GM21390 (cell line): ENCODE measurements around the gene HEPACAM.

ENCODE experiments used
- ATAC-seq: cut with Tn5 transposase; IDR thresholded peaks from one replicate; pipeline ENCODE4 v1.9.1; 2021; ENCODE audit not compliant: unreplicated experiment

The HEPACAM gene

DNA sequence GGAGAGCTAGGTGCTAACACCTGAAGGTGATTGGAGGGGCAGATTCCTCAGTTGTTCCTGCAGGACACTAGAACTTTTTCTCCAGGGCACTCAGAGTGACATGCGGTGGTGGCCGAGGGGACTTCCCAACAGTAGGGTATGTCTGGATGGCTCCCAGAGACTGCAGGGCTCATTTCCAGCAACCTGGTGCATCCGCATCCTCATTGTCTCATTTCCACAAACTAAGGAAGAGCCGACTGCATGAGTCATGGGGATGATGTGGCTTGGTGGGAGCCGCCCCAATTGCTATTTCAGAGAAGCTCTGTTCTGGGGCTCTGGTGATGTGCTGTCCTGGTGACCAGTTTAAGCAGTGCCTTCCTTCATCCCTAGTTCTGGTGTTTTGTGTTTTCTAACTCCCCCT lies 35.4 kb downstream of the HEPACAM start:
- no peak for ATAC-seq

GRCh38 chr11:124899383-124900145 lies 36.3 kb downstream of the HEPACAM start:
- no peak for ATAC-seq

DNA sequence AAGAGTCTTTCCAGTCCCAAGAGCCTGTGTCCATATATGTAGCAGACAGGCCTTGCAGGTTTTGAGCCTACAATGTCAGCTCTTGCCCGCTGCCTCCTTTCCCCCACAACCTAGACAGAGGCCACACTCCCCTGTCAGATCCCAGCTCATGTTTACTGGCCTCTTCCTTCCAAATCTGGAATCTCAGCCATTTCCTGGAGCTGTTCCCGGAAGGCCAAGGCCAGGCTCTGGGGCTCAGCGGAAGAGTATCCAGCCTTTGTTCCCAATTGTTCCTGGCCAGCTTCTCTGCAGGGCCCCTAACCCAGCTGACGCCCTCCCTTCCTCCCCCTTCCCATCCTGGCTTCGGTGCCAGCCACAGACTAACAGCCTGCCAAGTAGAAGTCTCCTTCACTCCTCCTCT lies 37.1 kb downstream of the HEPACAM start:
- ATAC-seq, result no peak

GRCh38 chr11:124898263-124898680 lies 37.6 kb downstream of the HEPACAM start:
- no peak for ATAC-seq

- no peak for ATAC-seq
These were observed 38.1 kb downstream of the HEPACAM start, which contains the start of gene ROBO4 for GRCh38 chr11:124897674-124898262. ROBO4 (minus strand) TSS chr11:124897865; CDS start chr11:124897795, 70 bp downstream.

DNA sequence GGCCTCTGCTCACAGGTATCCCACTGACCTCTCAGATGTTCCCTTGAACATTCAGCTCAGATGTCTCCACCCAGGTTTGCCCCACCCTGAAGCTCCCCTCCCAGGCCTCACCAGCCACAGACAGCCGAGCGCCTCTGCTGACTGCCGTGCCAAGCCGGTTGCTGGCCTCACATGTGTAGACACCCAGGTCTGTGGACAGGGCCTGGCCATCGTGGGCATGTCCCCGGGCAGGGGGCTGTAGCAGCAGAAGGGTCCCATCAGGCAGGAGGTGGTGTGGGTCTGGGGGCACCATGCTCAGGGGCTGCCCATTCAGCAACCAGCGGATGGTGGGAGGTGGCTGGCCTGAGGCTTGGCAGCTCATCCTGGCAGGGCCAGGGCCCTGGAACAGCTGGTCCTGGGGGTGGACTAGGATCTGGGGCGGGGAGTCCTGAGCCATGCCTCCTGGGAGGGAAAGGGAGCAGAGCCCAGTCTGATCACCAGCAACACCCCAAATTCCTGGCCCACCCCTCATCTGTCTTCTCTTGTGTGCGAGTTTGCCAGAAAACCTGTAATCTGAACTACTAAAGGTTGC lies 38.9 kb downstream of the HEPACAM start:
- ATAC-seq, result no peak

GRCh38 chr11:124896071-124896750 lies 39.6 kb downstream of the HEPACAM start:
- no peak for ATAC-seq

DNA sequence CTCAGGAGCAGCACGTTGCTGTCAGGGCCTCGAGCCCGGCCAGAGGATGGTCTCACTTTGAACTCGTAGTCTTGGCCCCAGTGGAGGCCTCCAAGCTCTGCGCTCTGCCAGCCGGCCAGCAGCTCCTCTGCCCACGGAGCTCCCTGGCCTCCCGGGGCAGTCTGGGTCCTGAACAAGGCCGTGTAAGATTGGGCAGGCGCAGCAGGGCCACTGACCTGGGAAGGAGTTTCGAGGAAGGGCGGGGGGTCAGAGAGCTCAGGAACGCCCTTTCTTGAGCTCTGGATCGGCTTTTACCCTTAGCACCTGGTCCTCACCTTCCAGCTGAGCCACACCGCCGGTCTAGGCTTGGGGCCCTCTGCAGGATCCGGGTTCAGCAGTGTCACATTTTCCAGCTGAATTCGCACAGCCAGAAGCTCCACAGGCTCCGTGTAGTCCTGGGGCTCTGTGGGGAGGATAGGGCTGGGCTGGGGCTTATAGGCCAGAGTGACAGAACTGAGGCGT lies 40.3 kb downstream of the HEPACAM start:
- ATAC-seq, result no peak

DNA sequence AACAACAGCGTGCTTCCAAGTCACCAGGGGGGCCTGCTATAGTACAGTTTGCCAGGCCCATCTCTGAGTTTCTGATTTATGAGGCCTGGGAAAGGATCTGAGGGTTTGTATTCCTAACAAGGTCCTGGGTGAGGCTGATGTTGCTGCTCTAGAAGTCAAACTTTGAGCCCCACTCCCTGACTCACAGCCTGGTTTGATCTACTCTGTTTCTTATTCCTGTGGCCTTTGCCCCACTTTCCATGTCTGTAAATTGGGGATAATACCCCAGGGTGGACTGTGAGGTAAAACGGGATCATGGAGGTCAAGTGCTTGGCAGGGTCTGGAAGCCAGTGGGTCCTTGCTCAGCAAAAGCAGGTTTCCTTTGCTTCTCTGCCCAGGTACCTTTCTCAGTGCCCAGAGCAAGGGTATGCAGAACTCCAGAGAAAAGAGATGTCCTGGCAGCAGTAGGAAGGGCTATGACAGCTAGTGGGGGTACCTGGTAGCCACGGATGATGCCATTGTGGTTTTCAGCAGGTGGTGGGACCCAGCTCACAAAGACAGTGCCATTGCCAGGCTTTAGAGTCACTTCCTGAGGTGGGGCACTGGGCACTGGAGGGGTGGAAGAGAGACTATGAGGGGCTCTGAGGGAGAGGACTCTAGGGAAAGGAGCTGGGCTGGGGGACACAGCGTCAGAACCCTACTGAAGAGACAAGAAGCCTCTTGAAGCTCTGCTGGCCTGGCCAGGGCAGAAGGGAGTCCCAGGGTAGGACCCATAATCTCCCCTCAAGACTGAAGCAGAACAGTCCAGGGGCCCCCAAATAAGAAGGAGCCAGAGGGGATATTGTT lies 41.0 kb downstream of the HEPACAM start:
- no peak for ATAC-seq

GRCh38 chr11:124893781-124894401 lies 42.0 kb downstream of the HEPACAM start:
- no peak for ATAC-seq

DNA sequence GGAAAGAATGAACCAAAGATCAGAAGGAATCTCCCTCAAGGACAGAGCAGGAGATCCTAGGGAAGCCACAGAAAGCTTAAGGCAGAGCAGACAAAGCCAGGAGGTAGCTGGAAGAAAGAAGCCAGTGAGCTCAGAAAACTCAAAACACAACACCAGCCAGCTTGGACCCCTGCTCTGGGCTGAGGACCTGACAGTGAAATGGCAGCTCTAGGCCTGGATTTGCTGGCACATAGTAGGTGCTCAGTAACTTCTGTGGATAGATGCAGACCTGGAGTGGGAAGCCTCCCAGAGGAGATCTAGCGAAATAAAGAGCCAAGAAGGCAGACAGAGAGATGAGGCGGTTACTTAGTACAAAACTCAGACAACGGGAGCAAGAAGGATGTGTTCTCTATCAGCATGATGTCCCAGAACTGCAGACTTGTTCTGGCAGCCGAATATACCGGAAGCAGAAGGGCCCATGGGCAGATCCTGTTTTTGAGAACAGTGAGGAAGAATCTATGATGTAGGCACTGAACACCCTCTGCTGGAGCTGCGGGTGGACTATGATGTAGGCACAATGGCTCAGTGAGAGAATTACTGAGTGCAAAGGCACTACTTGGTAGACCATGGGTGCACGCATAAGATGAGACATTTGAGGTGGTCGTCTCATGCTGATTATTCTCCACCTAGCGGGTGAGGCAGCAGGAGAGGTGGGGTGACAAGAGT lies 42.9 kb downstream of the HEPACAM start:
- no peak for ATAC-seq

- no peak for ATAC-seq
These were observed 43.7 kb downstream of the HEPACAM start for GRCh38 chr11:124892146-124892545.

GRCh38 chr11:124891373-124891861 lies 44.4 kb downstream of the HEPACAM start:
- no peak for ATAC-seq

GRCh38 chr11:124890683-124891372 lies 45.0 kb downstream of the HEPACAM start:
- ATAC-seq, result no peak

DNA sequence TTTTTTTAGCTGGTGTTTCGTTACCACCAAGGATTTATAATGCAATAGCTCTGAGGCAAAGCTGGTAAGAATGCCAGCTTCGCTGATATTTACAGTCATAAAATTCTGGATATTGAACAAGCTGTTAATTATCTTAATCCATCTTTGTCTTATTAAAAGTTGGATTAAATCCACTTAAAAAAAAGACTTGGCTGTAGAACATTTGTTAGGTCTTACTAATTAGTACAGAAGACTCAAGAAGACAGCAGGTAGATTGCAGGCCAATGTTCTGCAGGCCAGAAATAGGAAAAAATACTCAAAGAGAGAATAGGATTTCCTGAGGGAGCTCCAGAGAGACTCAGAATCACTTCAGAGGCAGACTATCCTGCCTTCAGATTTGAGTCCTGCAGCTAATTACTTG lies 45.7 kb downstream of the HEPACAM start:
- no peak for ATAC-seq

- no peak for ATAC-seq
These were observed 46.4 kb downstream of the HEPACAM start for GRCh38 chr11:124889191-124890091.

GRCh38 chr11:124887667-124888013 lies 48.2 kb downstream of the HEPACAM start:
- ATAC-seq, result no peak
